ENCODE data around the gene SPTSSB. TPM values are rescaled to one million over a fixed set of nuclear protein-coding genes. Genes with fewer than 3 reads are reported as not detected.

The SPTSSB gene
- total RNA-seq, 1 donor from 2014 or later = not detected

DNA sequence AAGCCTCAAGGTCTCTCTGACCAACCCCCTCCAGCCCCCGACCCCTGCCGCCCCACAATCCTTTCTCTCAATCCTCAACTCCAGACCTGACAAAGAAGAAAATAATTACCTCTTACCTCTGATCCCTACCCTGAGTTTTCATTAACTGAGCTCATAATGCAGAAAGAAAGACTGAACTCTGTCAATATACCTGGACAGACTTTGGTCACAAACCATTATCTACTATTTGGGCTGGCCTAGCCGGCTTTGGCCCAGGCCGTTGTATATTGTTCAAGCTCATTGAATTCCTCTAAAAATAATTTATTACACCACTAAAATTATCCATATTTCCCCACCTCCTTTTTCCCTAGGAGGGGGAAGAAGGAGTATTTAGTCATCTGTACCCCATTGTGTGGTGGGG lies 29.3 kb upstream of the SPTSSB start:
- TF ChIP-seq, protein P1, sequence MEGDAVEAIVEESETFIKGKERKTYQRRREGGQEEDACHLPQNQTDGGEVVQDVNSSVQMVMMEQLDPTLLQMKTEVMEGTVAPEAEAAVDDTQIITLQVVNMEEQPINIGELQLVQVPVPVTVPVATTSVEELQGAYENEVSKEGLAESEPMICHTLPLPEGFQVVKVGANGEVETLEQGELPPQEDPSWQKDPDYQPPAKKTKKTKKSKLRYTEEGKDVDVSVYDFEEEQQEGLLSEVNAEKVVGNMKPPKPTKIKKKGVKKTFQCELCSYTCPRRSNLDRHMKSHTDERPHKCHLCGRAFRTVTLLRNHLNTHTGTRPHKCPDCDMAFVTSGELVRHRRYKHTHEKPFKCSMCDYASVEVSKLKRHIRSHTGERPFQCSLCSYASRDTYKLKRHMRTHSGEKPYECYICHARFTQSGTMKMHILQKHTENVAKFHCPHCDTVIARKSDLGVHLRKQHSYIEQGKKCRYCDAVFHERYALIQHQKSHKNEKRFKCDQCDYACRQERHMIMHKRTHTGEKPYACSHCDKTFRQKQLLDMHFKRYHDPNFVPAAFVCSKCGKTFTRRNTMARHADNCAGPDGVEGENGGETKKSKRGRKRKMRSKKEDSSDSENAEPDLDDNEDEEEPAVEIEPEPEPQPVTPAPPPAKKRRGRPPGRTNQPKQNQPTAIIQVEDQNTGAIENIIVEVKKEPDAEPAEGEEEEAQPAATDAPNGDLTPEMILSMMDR (IDR thresholded peaks at IDR 0.05) = no peak
- H3K36me3 ChIP-seq = no peaks in the 10 kb centered on the region
- H3K4me1 ChIP-seq = no peaks in the 10 kb centered on the region
- H3K9me3 ChIP-seq = no peaks in the 10 kb centered on the region
- no peak overlapping the region for H3K4me3 ChIP-seq
- intact Hi-C loops (cut with DNase I) = no loop called here
- no peak for DNase-seq (ENCODE audit: low spot score in 2 of 2)
- H3K27me3 ChIP-seq = no peaks in the 10 kb centered on the region
- no peak overlapping the region for H3K27ac ChIP-seq

DNA sequence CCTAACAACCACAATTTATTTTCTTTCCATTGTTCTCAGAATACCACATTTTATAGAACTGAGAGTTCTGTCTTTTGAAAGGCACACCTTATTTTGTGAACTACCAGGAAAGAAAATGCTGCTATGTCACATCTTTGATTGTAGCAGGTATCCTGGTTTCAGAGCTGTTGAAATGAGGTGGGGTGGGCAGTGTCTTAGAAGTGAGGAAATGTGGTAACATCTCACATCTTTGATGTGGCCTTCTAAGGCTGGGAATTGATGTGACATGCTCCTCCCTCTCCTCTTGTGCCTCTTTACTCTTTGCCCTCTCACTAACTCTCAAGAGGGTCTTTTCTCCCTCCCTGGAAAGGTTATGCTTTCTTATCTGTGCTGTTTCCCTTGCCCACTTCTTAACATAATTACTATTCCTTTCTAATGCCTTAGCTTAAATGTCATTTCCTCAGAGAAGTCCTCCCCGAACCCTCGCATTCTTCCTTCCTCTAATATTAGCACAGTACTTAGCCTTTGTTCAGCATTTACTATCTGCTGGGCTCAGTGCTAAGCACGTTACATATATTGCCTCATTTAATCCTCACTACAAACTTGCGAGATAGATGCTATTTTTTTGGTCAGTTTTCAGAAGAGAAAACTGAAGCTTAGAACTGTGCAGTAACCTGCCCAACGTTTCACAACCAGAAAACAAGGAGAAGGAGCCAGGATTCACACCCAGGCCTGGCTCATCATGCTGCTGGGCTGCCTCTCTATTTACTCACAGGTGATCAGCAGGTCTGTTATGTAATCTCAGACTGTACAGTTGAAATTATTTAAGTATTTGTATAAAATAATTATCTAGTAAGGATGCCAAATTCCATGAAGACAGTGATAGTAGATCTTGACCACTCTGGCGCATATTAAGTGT lies 24.0 kb upstream of the SPTSSB start:
- TF ChIP-seq, protein P1 (IDR thresholded peaks at IDR 0.05) = no peak
- no peak overlapping the region for H3K4me3 ChIP-seq
- H3K36me3 ChIP-seq = no peaks in the 10 kb centered on the region
- H3K27ac ChIP-seq = no peak overlapping the region
- H3K9me3 ChIP-seq = no peaks in the 10 kb centered on the region
- no peaks in the 10 kb centered on the region for H3K4me1 ChIP-seq
- no peaks in the 10 kb centered on the region for H3K27me3 ChIP-seq
- intact Hi-C loops (cut with DNase I) = no loop called here
- DNase-seq (ENCODE audit: low spot score in 2 of 2) = no peak

DNA sequence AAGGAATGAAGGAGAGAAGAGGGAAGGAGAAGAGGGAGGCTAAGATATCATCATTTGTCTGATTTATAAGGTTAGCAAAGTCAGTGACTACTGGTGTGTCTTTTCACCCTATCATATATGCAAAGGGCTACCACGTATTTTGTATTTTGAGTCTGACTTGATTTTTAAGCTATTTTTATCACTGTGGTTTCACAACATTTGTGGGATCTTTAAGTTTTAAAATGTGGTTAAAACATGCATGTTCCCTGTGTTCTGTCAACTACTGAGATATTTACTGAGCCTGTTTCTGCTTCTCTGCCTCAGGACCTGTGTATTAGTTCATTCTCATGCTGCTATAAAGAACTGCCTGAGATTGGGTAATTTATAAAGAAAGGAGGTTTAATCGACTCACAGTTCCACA lies 22.5 kb upstream of the SPTSSB start:
- intact Hi-C loops (cut with DNase I) = no loop called here
- no peak overlapping the region for H3K4me3 ChIP-seq
- no peak for DNase-seq (ENCODE audit: low spot score in 2 of 2)
- H3K9me3 ChIP-seq = no peaks in the 10 kb centered on the region
- H3K4me1 ChIP-seq = no peaks in the 10 kb centered on the region
- TF ChIP-seq, protein P1 (IDR thresholded peaks at IDR 0.05) = no peak
- no peak overlapping the region for H3K27ac ChIP-seq
- no peaks in the 10 kb centered on the region for H3K27me3 ChIP-seq
- no peaks in the 10 kb centered on the region for H3K36me3 ChIP-seq

DNA sequence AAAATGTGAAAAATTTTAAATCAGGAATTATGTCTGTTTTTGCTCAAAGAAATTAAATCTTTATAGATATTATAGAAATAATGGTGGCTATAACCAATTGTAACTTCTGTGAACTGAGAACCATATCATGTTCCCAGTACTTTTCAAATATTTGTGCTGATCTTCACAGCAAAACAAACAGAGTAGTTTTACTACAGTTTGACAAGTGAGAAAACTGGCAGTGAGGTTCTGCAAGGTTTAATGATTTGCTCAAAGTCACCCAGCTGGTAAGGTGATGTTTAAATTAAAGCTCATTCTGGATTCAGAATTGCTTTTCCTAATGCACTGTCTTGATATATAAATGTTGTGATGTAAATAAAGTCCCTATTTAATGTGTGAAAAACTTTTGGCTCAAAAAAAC lies 22.0 kb upstream of the SPTSSB start:
- no peaks in the 10 kb centered on the region for H3K4me1 ChIP-seq
- H3K27ac ChIP-seq = no peak overlapping the region
- no peaks in the 10 kb centered on the region for H3K27me3 ChIP-seq
- intact Hi-C loops (cut with DNase I) = no loop called here
- DNase-seq (ENCODE audit: low spot score in 2 of 2) = no peak
- TF ChIP-seq, protein P1 (IDR thresholded peaks at IDR 0.05) = no peak
- H3K4me3 ChIP-seq = no peak overlapping the region
- H3K9me3 ChIP-seq = no peaks in the 10 kb centered on the region
- H3K36me3 ChIP-seq = no peaks in the 10 kb centered on the region

DNA sequence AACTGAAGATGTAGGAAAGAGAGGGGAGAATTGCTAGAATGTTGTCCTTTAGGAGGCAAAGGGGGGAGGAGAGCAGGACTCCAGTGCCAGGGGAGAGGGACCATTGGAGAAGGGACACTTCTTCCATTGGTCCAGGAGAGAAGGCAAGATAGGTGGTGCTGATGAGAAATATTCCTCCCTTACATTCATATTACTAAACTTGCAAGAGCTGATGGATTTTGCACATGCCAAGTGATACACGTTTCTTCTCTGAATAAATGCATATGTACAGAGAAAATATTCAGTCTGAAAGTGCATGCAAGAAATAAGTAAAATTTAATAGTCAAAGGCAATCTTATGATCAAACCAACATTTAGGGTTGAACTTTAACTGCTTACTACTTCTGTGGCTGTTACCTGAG lies 21.5 kb upstream of the SPTSSB start:
- Histone ChIP-seq H3K36me3 (no peaks in the 10 kb centered on the region), H3K27ac (no peak overlapping the region), H3K27me3 (no peaks in the 10 kb centered on the region), H3K4me1 (no peaks in the 10 kb centered on the region), H3K4me3 (no peak overlapping the region), H3K9me3 (no peaks in the 10 kb centered on the region)
- TF ChIP-seq, protein P1 (IDR thresholded peaks at IDR 0.05) = no peak
- DNase-seq (ENCODE audit: low spot score in 2 of 2) = no peak
- intact Hi-C loops (cut with DNase I) = no loop called here

All from ascending aorta (tissue), 2 donors.